Subcutaneous abdominal adipose tissue (tissue), 5 donors: ENCODE results near the gene PSMD2.
"Not testable (repeated sequence)": the region's sequence is repeated elsewhere in the genome, so short reads cannot be mapped to it uniquely, and the experiment has no call there.

Experiments
- H3K27ac ChIP-seq: one replicate; pipeline ENCODE4 v1.7.0; 2013; ENCODE audit warnings: low read depth, mild to moderate bottlenecking, inconsistent platforms, low read length, moderate library complexity
- H3K27me3 ChIP-seq, 5 donors: one replicate each; pipeline ENCODE4 v1.7.0; 2013; ENCODE audit warnings: low read length in 5 of 5, inconsistent platforms in 1 of 5; ENCODE audit not compliant: control insufficient read depth in 5 of 5, insufficient read depth in 4 of 5
- H3K36me3 ChIP-seq, 5 donors: one replicate each; pipeline ENCODE4 v1.7.0; 2013; ENCODE audit warnings: low read length in 5 of 5; ENCODE audit not compliant: control insufficient read depth in 5 of 5, insufficient read depth in 5 of 5
- H3K4me1 ChIP-seq, 5 donors: one replicate each; pipeline ENCODE4 v1.7.0; 2013; ENCODE audit warnings: low read length in 5 of 5, mild to moderate bottlenecking in 3 of 5, moderate library complexity in 1 of 5; ENCODE audit not compliant: control insufficient read depth in 5 of 5, insufficient read depth in 5 of 5
- H3K4me3 ChIP-seq, 5 donors: one replicate each; pipeline ENCODE4 v1.7.0; 2013; ENCODE audit warnings: low read length in 5 of 5, low read depth in 1 of 5
- H3K9ac ChIP-seq, 5 donors: one replicate each; pipeline ENCODE4 v1.7.0; 2013; ENCODE audit warnings: low read length in 5 of 5, mild to moderate bottlenecking in 4 of 5, moderate library complexity in 3 of 5
- H3K9me3 ChIP-seq, 5 donors: one replicate each; pipeline ENCODE4 v1.7.0; 2013; ENCODE audit warnings: low read length in 5 of 5; ENCODE audit not compliant: control insufficient read depth in 5 of 5
- donor health status: healthy.
- donor health status: healthy.
- donor health status: healthy.
- donor health status: healthy.
- donor health status: healthy.

Gene PSMD2

GRCh38 chr3:184260724-184261269 lies 38.2 kb upstream of the PSMD2 start:
- H3K9me3 ChIP-seq: no peaks in the 10 kb centered on the region
- peak overlapping the region in 4 of 5 donors; percentile 29 to 50 (median 44) for H3K4me3 ChIP-seq
- peaks cover 27 to 46% (median 35%) of the 10 kb centered on the region in 5 donors for H3K27me3 ChIP-seq
- no peaks in the 10 kb centered on the region for H3K36me3 ChIP-seq
- no peak overlapping the region for H3K9ac ChIP-seq
- H3K27ac ChIP-seq: no peak overlapping the region
- peaks cover 2 to 29% (median 22%) of the 10 kb centered on the region in 5 donors for H3K4me1 ChIP-seq

GRCh38 chr3:184261270-184261853 lies 37.7 kb upstream of the PSMD2 start, which contains the start of gene CAMK2N2:
Gene CAMK2N2 (minus strand): TSS chr3:184261553. CDS start chr3:184261285, 268 bp downstream.
- peak within 1 kb of the TSS; percentile 39 to 63 (median 53) for H3K4me3 ChIP-seq
- H3K27ac ChIP-seq: no peak within 1 kb of the TSS
- no peak within 1 kb of the TSS for H3K9ac ChIP-seq
- H3K27me3 ChIP-seq: peaks cover 27 to 46% (median 35%) of the 10 kb centered on the region in 5 donors
- H3K4me1 ChIP-seq: peaks cover 2 to 29% (median 22%) of the 10 kb centered on the region in 5 donors
- no peaks in the 10 kb centered on the region for H3K9me3 ChIP-seq
- H3K36me3 ChIP-seq: no peaks in the 10 kb centered on the region

- H3K27ac ChIP-seq: no peak overlapping the region
- H3K9me3 ChIP-seq: no peaks in the 10 kb centered on the region
- peaks cover 2 to 29% (median 22%) of the 10 kb centered on the region in 5 donors for H3K4me1 ChIP-seq
- H3K4me3 ChIP-seq: peak overlapping the region; percentile 39 to 63 (median 53)
- peaks cover 27 to 46% (median 35%) of the 10 kb centered on the region in 5 donors for H3K27me3 ChIP-seq
- H3K36me3 ChIP-seq: no peaks in the 10 kb centered on the region
- H3K9ac ChIP-seq: no peak overlapping the region
These were observed 36.9 kb upstream of the PSMD2 start for GRCh38 chr3:184261854-184262763.

- no peak overlapping the region for H3K4me3 ChIP-seq
- no peak overlapping the region for H3K27ac ChIP-seq
- no peak overlapping the region for H3K9ac ChIP-seq
- H3K36me3 ChIP-seq: no peaks in the 10 kb centered on the region
- no peaks in the 10 kb centered on the region for H3K9me3 ChIP-seq
- H3K4me1 ChIP-seq: peaks cover 2 to 29% (median 22%) of the 10 kb centered on the region in 5 donors
- peaks cover 27 to 46% (median 35%) of the 10 kb centered on the region in 5 donors for H3K27me3 ChIP-seq
These were observed 36.3 kb upstream of the PSMD2 start for GRCh38 chr3:184262764-184263179.

GRCh38 chr3:184267249-184267648 lies 31.8 kb upstream of the PSMD2 start:
- not testable (repeated sequence) for H3K4me3 ChIP-seq, H3K4me1 ChIP-seq, H3K9ac ChIP-seq, H3K9me3 ChIP-seq, H3K36me3 ChIP-seq, H3K27ac ChIP-seq
- H3K27me3 ChIP-seq: peaks cover 9 to 16% (median 11%) of the 10 kb centered on the region in 5 donors

GRCh38 chr3:184272269-184272668 lies 26.8 kb upstream of the PSMD2 start:
- Histone ChIP-seq H3K27me3 (peaks cover 10 to 30% (median 21%) of the 10 kb centered on the region in 5 donors), H3K9ac (no peak overlapping the region), H3K36me3 (no peaks in the 10 kb centered on the region), H3K27ac (no peak overlapping the region), H3K4me3 (no peak overlapping the region), H3K4me1 (peaks cover 0 to 5% (median 0%) of the 10 kb centered on the region in 5 donors), H3K9me3 (peaks cover 0 to 3% (median 0%) of the 10 kb centered on the region in 5 donors)

- Histone ChIP-seq H3K27me3 (peaks cover 11 to 41% (median 26%) of the 10 kb centered on the region in 5 donors), H3K4me1 (peaks cover 0 to 5% (median 0%) of the 10 kb centered on the region in 5 donors), H3K4me3 (no peak overlapping the region), H3K9ac (no peak overlapping the region), H3K36me3 (no peaks in the 10 kb centered on the region), H3K27ac (no peak overlapping the region), H3K9me3 (peaks cover 0 to 3% (median 0%) of the 10 kb centered on the region in 5 donors)
These were observed 23.7 kb upstream of the PSMD2 start for GRCh38 chr3:184275381-184275701.

- peaks cover 11 to 41% (median 26%) of the 10 kb centered on the region in 5 donors for H3K27me3 ChIP-seq
- peaks cover 0 to 3% (median 0%) of the 10 kb centered on the region in 5 donors for H3K9me3 ChIP-seq
- H3K27ac ChIP-seq: no peak within 1 kb of the TSS
- no peak within 1 kb of the TSS for H3K4me3 ChIP-seq
- H3K36me3 ChIP-seq: no peaks in the 10 kb centered on the region
- peaks cover 0 to 5% (median 0%) of the 10 kb centered on the region in 5 donors for H3K4me1 ChIP-seq
- H3K9ac ChIP-seq: no peak within 1 kb of the TSS
These were observed 22.8 kb upstream of the PSMD2 start, which contains the start of gene ECE2 for GRCh38 chr3:184275961-184276910. Gene ECE2 (plus strand): TSS chr3:184276022. CDS start chr3:184276154, 132 bp downstream.

- Histone ChIP-seq H3K27ac (no peak overlapping the region), H3K36me3 (no peaks in the 10 kb centered on the region), H3K4me1 (peaks cover 0 to 5% (median 0%) of the 10 kb centered on the region in 5 donors), H3K9me3 (peaks cover 0 to 3% (median 0%) of the 10 kb centered on the region in 5 donors), H3K4me3 (no peak overlapping the region), H3K9ac (no peak overlapping the region), H3K27me3 (peaks cover 11 to 41% (median 26%) of the 10 kb centered on the region in 5 donors)
These were observed 21.7 kb upstream of the PSMD2 start for GRCh38 chr3:184277366-184277765.
